Right hindlimb (tissue), 1 donor: ENCODE data around the gene SNTG2.
"Not testable (repeated sequence)": the region's sequence is repeated elsewhere in the genome, so short reads cannot be mapped to it uniquely, and the experiment has no call there.

Experiments
- DNase-seq: peaks from one replicate; pipeline ENCODE4 v3.0.0-alpha.2; 2018

The SNTG2 gene

GRCh38 chr2:1104364-1104763 lies 153.7 kb downstream of the SNTG2 start:
- DNase-seq: no peak

- not testable (repeated sequence) for DNase-seq
These were observed 155.7 kb downstream of the SNTG2 start for GRCh38 chr2:1106344-1106743.

GRCh38 chr2:1115843-1116539 lies 165.3 kb downstream of the SNTG2 start:
- no peak for DNase-seq

- DNase-seq: no peak
These were observed 166.9 kb downstream of the SNTG2 start for GRCh38 chr2:1117569-1117968.

- DNase-seq: no peak
These were observed 174.6 kb downstream of the SNTG2 start for GRCh38 chr2:1125217-1125616.

- no peak for DNase-seq
These were observed 175.2 kb downstream of the SNTG2 start for GRCh38 chr2:1125633-1126370.

- DNase-seq: no peak
These were observed 179.3 kb downstream of the SNTG2 start for GRCh38 chr2:1129982-1130381.

- DNase-seq: no peak
These were observed 180.3 kb downstream of the SNTG2 start for GRCh38 chr2:1130922-1131321.

- DNase-seq: no peak
These were observed 181.8 kb downstream of the SNTG2 start for GRCh38 chr2:1132328-1132969.

GRCh38 chr2:1133896-1134295 lies 183.2 kb downstream of the SNTG2 start:
- DNase-seq: not testable (repeated sequence)

- no peak for DNase-seq
These were observed 184.0 kb downstream of the SNTG2 start for GRCh38 chr2:1134629-1135028.

GRCh38 chr2:1136067-1136466 lies 185.4 kb downstream of the SNTG2 start:
- DNase-seq: no peak

GRCh38 chr2:1136846-1137245 lies 186.2 kb downstream of the SNTG2 start:
- no peak for DNase-seq

- no peak for DNase-seq
These were observed 186.6 kb downstream of the SNTG2 start for GRCh38 chr2:1137264-1137663.

GRCh38 chr2:1137913-1138391 lies 187.3 kb downstream of the SNTG2 start:
- DNase-seq: no peak

- DNase-seq: no peak
These were observed 189.8 kb downstream of the SNTG2 start for GRCh38 chr2:1140389-1141003.

GRCh38 chr2:1141079-1141478 lies 190.4 kb downstream of the SNTG2 start:
- no peak for DNase-seq

- no peak for DNase-seq
These were observed 192.5 kb downstream of the SNTG2 start for GRCh38 chr2:1143129-1143528.

- DNase-seq: no peak
These were observed 197.4 kb downstream of the SNTG2 start for GRCh38 chr2:1147873-1148612.

- no peak for DNase-seq
These were observed 200.3 kb downstream of the SNTG2 start for GRCh38 chr2:1150724-1151511.

- DNase-seq: no peak
These were observed 201.7 kb downstream of the SNTG2 start for GRCh38 chr2:1152375-1152774.

GRCh38 chr2:1153920-1154319 lies 203.3 kb downstream of the SNTG2 start:
- peak; percentile 76 for DNase-seq
